Measurements from ENCODE around the gene C3AR1. TPM values are rescaled to one million over a fixed set of nuclear protein-coding genes. Genes with fewer than 3 reads are reported as not detected.
"Not testable (repeated sequence)": the region's sequence is repeated elsewhere in the genome, so short reads cannot be mapped to it uniquely, and the experiment has no call there.

C3AR1 gene
- total RNA-seq, 2 experiments from 2014 or later = not detected

GRCh38 chr12:8087666-8088065 lies 21.5 kb upstream of the C3AR1 start:
- Histone ChIP-seq H3K9me2 (ENCODE audit: insufficient read depth, low read length) (no peaks in the 10 kb centered on the region), H4K20me1 (ENCODE audit: insufficient read depth, low read length) (peaks cover 6% of the 10 kb centered on the region; the same call in 1 of the 2 replicates), H3K4me1 (ENCODE audit: insufficient read depth, low read length, poor library complexity, severe bottlenecking) (peaks cover 26% of the 10 kb centered on the region), H3K9me3 (ENCODE audit: low read length) (no peaks in the 10 kb centered on the region), H3K79me2 (ENCODE audit: insufficient read depth, low read depth, low read length) (peaks cover 70% of the 10 kb centered on the region), H3K36me3 (ENCODE audit: insufficient read depth, low read length) (peaks cover 64% of the 10 kb centered on the region), H3K4me3 (ENCODE audit: low read depth, low read length, poor library complexity, severe bottlenecking) (no peak overlapping the region), H3K27ac (ENCODE audit: low read depth, low read length, poor library complexity, severe bottlenecking) (no peak overlapping the region), H3K4me2 (ENCODE audit: low read length) (peak overlapping the region; percentile 39; the same call in 1 of the 2 replicates), H2AFZ (ENCODE audit: low read length) (no peak overlapping the region)
- TF ChIP-seq EZH2phosphoT487 (IDR thresholded peaks at IDR 0.05; ENCODE audit: borderline replicate concordance, low read depth, low read length) = no peak
- no peak for TF ChIP-seq CTCF (conservative IDR thresholded peaks at IDR 0.05; ENCODE audit: low read length)
- ChIA-PET POLR2A (interaction anchor here (0.7 to 1.1 kb wide), 3 partner anchors 10 to 81 kb away, joined by 3 to 7 read pairs (median 4); no protein-coding TSS in a partner anchor), CTCF (ENCODE audit: unreplicated experiment) (no interaction called here)
- BruUV-seq (replicated peaks) = no TSS peak
- intact Hi-C loops (cut with micrococcal nuclease; ENCODE audit: unreplicated experiment) = loop anchor here (10.0 kb wide), 1 partner anchor 157 kb away; no protein-coding TSS in a partner anchor
- DNase-seq (ENCODE audit: low spot score) = no peak

- H4K20me1 ChIP-seq (ENCODE audit: insufficient read depth, low read length); POLR2A ChIA-PET; H3K4me3 ChIP-seq (ENCODE audit: low read depth, low read length, poor library complexity, severe bottlenecking); H3K9me2 ChIP-seq (ENCODE audit: insufficient read depth, low read length); H3K9me3 ChIP-seq (ENCODE audit: low read length); H3K27ac ChIP-seq (ENCODE audit: low read depth, low read length, poor library complexity, severe bottlenecking); H2AFZ ChIP-seq (ENCODE audit: low read length); CTCF ChIA-PET (ENCODE audit: unreplicated experiment); DNase-seq (ENCODE audit: low spot score); BruUV-seq (replicated peaks): not testable (repeated sequence)
- intact Hi-C loops (cut with micrococcal nuclease; ENCODE audit: unreplicated experiment) = loop anchor here (5.0 to 10.0 kb wide), 2 partner anchors 160 to 892 kb away; no protein-coding TSS in a partner anchor
- H3K4me1 ChIP-seq (ENCODE audit: insufficient read depth, low read length, poor library complexity, severe bottlenecking) = peaks cover 40% of the 10 kb centered on the region
- peaks cover 79% of the 10 kb centered on the region for H3K79me2 ChIP-seq (ENCODE audit: insufficient read depth, low read depth, low read length)
- H3K36me3 ChIP-seq (ENCODE audit: insufficient read depth, low read length) = peaks cover 32% of the 10 kb centered on the region
- H3K4me2 ChIP-seq (ENCODE audit: low read length) = peak overlapping the region; percentile 82
Observed at GRCh38 chr12:8084351-8084750, 18.2 kb upstream of the C3AR1 start.

GRCh38 chr12:8082808-8083100 lies 16.6 kb upstream of the C3AR1 start:
- Histone ChIP-seq H3K4me1 (ENCODE audit: insufficient read depth, low read length, poor library complexity, severe bottlenecking) (peaks cover 38% of the 10 kb centered on the region), H3K36me3 (ENCODE audit: insufficient read depth, low read length) (peaks cover 23% of the 10 kb centered on the region), H3K9me3 (ENCODE audit: low read length) (no peaks in the 10 kb centered on the region), H4K20me1 (ENCODE audit: insufficient read depth, low read length) (no peaks in the 10 kb centered on the region), H3K79me2 (ENCODE audit: insufficient read depth, low read depth, low read length) (peaks cover 64% of the 10 kb centered on the region), H3K4me3 (ENCODE audit: low read depth, low read length, poor library complexity, severe bottlenecking) (peak overlapping the region; percentile 88), H2AFZ (ENCODE audit: low read length) (peak overlapping the region; percentile 79; the same call in 1 of the 2 replicates), H3K27ac (ENCODE audit: low read depth, low read length, poor library complexity, severe bottlenecking) (peak overlapping the region; percentile 83), H3K9me2 (ENCODE audit: insufficient read depth, low read length) (no peaks in the 10 kb centered on the region), H3K4me2 (ENCODE audit: low read length) (peak overlapping the region; percentile 82)
- no peak for DNase-seq (ENCODE audit: low spot score)
- intact Hi-C loops (cut with micrococcal nuclease; ENCODE audit: unreplicated experiment) = loop anchor here (2.0 to 10.0 kb wide), 4 partner anchors 56 to 890 kb away; no protein-coding TSS in a partner anchor
- ChIA-PET CTCF (ENCODE audit: unreplicated experiment) (no interaction called here), POLR2A (interaction anchor here (0.7 to 1.0 kb wide), 3 partner anchors 9 to 422 kb away, joined by 3 to 7 read pairs (median 5); no protein-coding TSS in a partner anchor)
- no peak for TF ChIP-seq EZH2phosphoT487 (IDR thresholded peaks at IDR 0.05; ENCODE audit: borderline replicate concordance, low read depth, low read length)
- TF ChIP-seq CTCF (conservative IDR thresholded peaks at IDR 0.05; ENCODE audit: low read length) = no peak
- BruUV-seq (replicated peaks) = no TSS peak
